Skeletal muscle tissue (tissue), 4 donors: ENCODE measurements around the gene SLC27A5. TPM values are rescaled to one million over a fixed set of nuclear protein-coding genes. Genes with fewer than 3 reads are reported as not detected.
A peak's percentile ranks its signal among the peaks of the same experiment; 100 is the strongest.

Source experiments
- H3K27ac ChIP-seq: one replicate; pipeline ENCODE4 v1.7.0; 2013; ENCODE audit warnings: mild to moderate bottlenecking, low read depth, low read length, inconsistent platforms
- H3K27me3 ChIP-seq, 3 donors: one replicate each; pipeline ENCODE4 v1.7.0; 2013; ENCODE audit warnings: low read length in 3 of 3; ENCODE audit not compliant: control insufficient read depth in 3 of 3, insufficient read depth in 3 of 3
- H3K36me3 ChIP-seq, 3 donors: one replicate each; pipeline ENCODE4 v1.7.0; 2013; ENCODE audit warnings: low read length in 3 of 3; ENCODE audit not compliant: control insufficient read depth in 3 of 3, insufficient read depth in 3 of 3
- H3K4me1 ChIP-seq, 3 donors: one replicate each; pipeline ENCODE4 v1.7.0; 2013; ENCODE audit warnings: low read length in 3 of 3, mild to moderate bottlenecking in 3 of 3; ENCODE audit not compliant: control insufficient read depth in 3 of 3, insufficient read depth in 3 of 3
- H3K4me3 ChIP-seq, 3 donors: one replicate each; pipeline ENCODE4 v1.7.0; 2013; ENCODE audit warnings: low read length in 3 of 3
- H3K9ac ChIP-seq, 3 donors: one replicate each; pipeline ENCODE4 v1.7.0; 2013; ENCODE audit warnings: low read length in 3 of 3, mild to moderate bottlenecking in 3 of 3, moderate library complexity in 2 of 3, low read depth in 1 of 3
- H3K9me3 ChIP-seq, 3 donors: one replicate each; pipeline ENCODE4 v1.7.0; 2013; ENCODE audit warnings: low read length in 3 of 3; ENCODE audit not compliant: control insufficient read depth in 3 of 3
- total RNA-seq: library from RNA; depleted of rRNA; stranded (reverse); fragments of >200 nt; gene quantifications from one replicate; pipeline ENCODE4 v1.2.3, GENCODE V29; 2014
- donor health status: Osteomylitis.

The SLC27A5 gene
- total RNA-seq = 3.1 TPM

GRCh38 chr19:58511353-58512208, at the start of gene SLC27A5:
TSS of gene SLC27A5 (minus strand) at chr19:58511992. CDS start at chr19:58511955, 37 bp downstream.
- Histone ChIP-seq H3K4me3 (no peak within 1 kb of the TSS), H3K9me3 (no peaks in the 10 kb centered on the region), H3K27ac (no peak within 1 kb of the TSS)

GRCh38 chr19:58560921-58561320, 49.1 kb upstream of the SLC27A5 start:
- peaks cover 55 to 69% (median 62%) of the 10 kb centered on the region in 3 donors for H3K4me1 ChIP-seq

More at GRCh38 chr19:58511353-58512208, at the start of gene SLC27A5:
- H3K4me1 ChIP-seq = peaks cover 19 to 21% (median 20%) of the 10 kb centered on the region in 3 donors
- no peaks in the 10 kb centered on the region for H3K27me3 ChIP-seq
- H3K36me3 ChIP-seq = peaks cover 8 to 9% (median 9%) of the 10 kb centered on the region in 3 donors
- no peak within 1 kb of the TSS for H3K9ac ChIP-seq

GRCh38 chr19:58560007-58560887, 48.5 kb upstream of the SLC27A5 start:
- Histone ChIP-seq H3K36me3 (peaks cover 9 to 12% (median 10%) of the 10 kb centered on the region in 3 donors), H3K9ac (peak overlapping the region; percentile 25 to 96 (median 84)), H3K27me3 (no peaks in the 10 kb centered on the region), H3K27ac (peak overlapping the region; percentile 98), H3K4me1 (peaks cover 60 to 76% (median 67%) of the 10 kb centered on the region in 3 donors), H3K4me3 (peak overlapping the region; percentile 87 to 98 (median 94)), H3K9me3 (no peaks in the 10 kb centered on the region)

More at GRCh38 chr19:58560921-58561320, 49.1 kb upstream of the SLC27A5 start:
- Histone ChIP-seq H3K9me3 (no peaks in the 10 kb centered on the region), H3K9ac (no peak overlapping the region), H3K4me3 (no peak overlapping the region), H3K27me3 (no peaks in the 10 kb centered on the region), H3K36me3 (peaks cover 9 to 11% (median 9%) of the 10 kb centered on the region in 3 donors), H3K27ac (no peak overlapping the region)

GRCh38 chr19:58559275-58560006, 47.6 kb upstream of the SLC27A5 start:
- H3K4me1 ChIP-seq = peaks cover 63 to 82% (median 72%) of the 10 kb centered on the region in 3 donors
- no peaks in the 10 kb centered on the region for H3K27me3 ChIP-seq
- H3K27ac ChIP-seq = peak overlapping the region; percentile 98
- H3K4me3 ChIP-seq = peak overlapping the region; percentile 87 to 98 (median 94)
- H3K9ac ChIP-seq = peak overlapping the region; percentile 84 to 99 (median 96)
- H3K9me3 ChIP-seq = no peaks in the 10 kb centered on the region
- H3K36me3 ChIP-seq = peaks cover 9 to 12% (median 10%) of the 10 kb centered on the region in 3 donors

- no peaks in the 10 kb centered on the region for H3K27me3 ChIP-seq
Observed at GRCh38 chr19:58558623-58559274, 47.0 kb upstream of the SLC27A5 start.

GRCh38 chr19:58558066-58558622, 46.4 kb upstream of the SLC27A5 start, which contains the start of gene UBE2M:
TSS of gene UBE2M (minus strand) at chr19:58558611. CDS start at chr19:58558381, 230 bp downstream.
- Histone ChIP-seq H3K9ac (peak within 1 kb of the TSS; percentile 94 to 99 (median 96)), H3K4me3 (peak within 1 kb of the TSS; percentile 87 to 98 (median 94)), H3K27ac (peak within 1 kb of the TSS; percentile 98), H3K36me3 (peaks cover 9 to 17% (median 12%) of the 10 kb centered on the region in 3 donors), H3K27me3 (no peaks in the 10 kb centered on the region), H3K9me3 (no peaks in the 10 kb centered on the region), H3K4me1 (peaks cover 67 to 87% (median 74%) of the 10 kb centered on the region in 3 donors)

More at GRCh38 chr19:58558623-58559274, 47.0 kb upstream of the SLC27A5 start:
- H3K27ac ChIP-seq = peak overlapping the region; percentile 98
- H3K36me3 ChIP-seq = peaks cover 9 to 13% (median 10%) of the 10 kb centered on the region in 3 donors
- peak overlapping the region; percentile 84 to 99 (median 96) for H3K9ac ChIP-seq
- peak overlapping the region; percentile 87 to 98 (median 94) for H3K4me3 ChIP-seq
- peaks cover 70 to 87% (median 76%) of the 10 kb centered on the region in 3 donors for H3K4me1 ChIP-seq
- H3K9me3 ChIP-seq = no peaks in the 10 kb centered on the region

- Histone ChIP-seq H3K9ac (peak overlapping the region; percentile 94 to 96 (median 96)), H3K27me3 (no peaks in the 10 kb centered on the region), H3K4me1 (peaks cover 61 to 80% (median 67%) of the 10 kb centered on the region in 3 donors), H3K36me3 (peaks cover 15 to 18% (median 17%) of the 10 kb centered on the region in 3 donors), H3K9me3 (no peaks in the 10 kb centered on the region), H3K27ac (peak overlapping the region; percentile 98), H3K4me3 (peak overlapping the region; percentile 87 to 96 (median 87))
Observed at GRCh38 chr19:58557221-58558065, 45.7 kb upstream of the SLC27A5 start.

- peak overlapping the region; percentile 97 for H3K27ac ChIP-seq
- peaks cover 53 to 73% (median 59%) of the 10 kb centered on the region in 3 donors for H3K4me1 ChIP-seq
- H3K36me3 ChIP-seq = peaks cover 22 to 25% (median 24%) of the 10 kb centered on the region in 3 donors
- H3K9ac ChIP-seq = peak overlapping the region; percentile 94 to 96 (median 96)
- H3K4me3 ChIP-seq = peak overlapping the region; percentile 87 to 96 (median 87)
- no peaks in the 10 kb centered on the region for H3K27me3 ChIP-seq
- H3K9me3 ChIP-seq = no peaks in the 10 kb centered on the region
Observed at GRCh38 chr19:58556622-58557220, 44.9 kb upstream of the SLC27A5 start.
